Transverse colon (tissue), 4 donors: Measurements from ENCODE around the gene MTOR. TPM values are rescaled to one million over a fixed set of nuclear protein-coding genes. Genes with fewer than 3 reads are reported as not detected.

Source experiments
- DNase-seq: peaks from one replicate; pipeline ENCODE4 v3.0.0-alpha.2; 2019
- H3K27ac ChIP-seq, 4 donors: fragments of 200-600 bp; sonication (generic); 2 replicates each; pipeline ENCODE4 v1.5.1; 2016 to 2018; ENCODE audit warnings: inconsistent platforms in 4 of 4
- H3K27me3 ChIP-seq: fragments of 200-600 bp; sonication (generic); 2 replicates; pipeline ENCODE4 v1.5.1; 2017; ENCODE audit warnings: inconsistent platforms
- H3K36me3 ChIP-seq, 4 donors: fragments of 200-600 bp; sonication (generic); 2 replicates each; pipeline ENCODE4 v1.5.1; 2017 to 2019; ENCODE audit warnings: inconsistent platforms in 4 of 4
- H3K4me1 ChIP-seq, 4 donors: fragments of 200-600 bp; sonication (generic); 2 replicates each; pipeline ENCODE4 v1.5.1; 2017 to 2020; ENCODE audit warnings: inconsistent platforms in 4 of 4
- H3K4me3 ChIP-seq, 4 donors: fragments of 200-600 bp; sonication (generic); 1 replicate in 1 of 4; 2 replicates in 3 of 4; pipeline versions ENCODE4 v1.5.1 to v1.6.1; 2017 to 2019; ENCODE audit warnings: inconsistent platforms in 4 of 4
- H3K9me3 ChIP-seq, 2 donors: fragments of 200-600 bp; sonication (generic); 2 replicates each; pipeline ENCODE4 v1.5.1; 2017 to 2019; ENCODE audit warnings: inconsistent platforms in 2 of 2
- CTCF ChIP-seq, 5 experiments: fragments of 200-600 bp in 3 of 5; fragments of 450-650 bp in 2 of 5; sonication (generic) in 3 of 5; IDR thresholded peaks; 1 replicate in 2 of 5; 2 replicates in 3 of 5; pipeline ENCODE4 v1.5.1; 2016 to 2017; ENCODE audit warnings: antibody characterized with exemption in 5 of 5, inconsistent platforms in 3 of 5, mild to moderate bottlenecking in 2 of 5, moderate library complexity in 1 of 5
- EP300 ChIP-seq: sonication (generic); formaldehyde crosslinking; IDR thresholded peaks from one replicate; pipeline ENCODE4 v1.6.1; 2017; ENCODE audit warnings: antibody characterized with exemption, low read depth
- POLR2A ChIP-seq: fragments of 450-650 bp; IDR thresholded peaks from one replicate; pipeline ENCODE4 v1.6.1; 2016; ENCODE audit warnings: antibody characterized with exemption, mild to moderate bottlenecking, moderate library complexity
- POLR2AphosphoS5 ChIP-seq, 3 donors: sonication (generic); formaldehyde crosslinking; IDR thresholded peaks; one replicate each; pipeline ENCODE4 v1.6.1; 2016; ENCODE audit warnings: antibody characterized with exemption in 3 of 3
- WGBS, 2 donors: methylation state at CpG; one replicate each; pipeline ENCODE4 v1.1.5; 2018; ENCODE audit warnings: low coverage in 1 of 2; 5-methylcytosine and 5-hydroxymethylcytosine counted together
- in situ Hi-C, 4 donors: fragments of 200-750 bp; cut with MboI; loops; one replicate each; pipeline versions ENCODE4 v1.15.0 to v1.15.1; 2017; ENCODE audit warnings: low sequenced_read_pairs in 3 of 4, low pct_ligation_motif_present in 1 of 4, low pct_unique_long_range_greater_than_20kb in 1 of 4
- intact Hi-C: fragments of 100-400 bp; cut with DNase I; formaldehyde crosslinking; loops from one replicate; pipeline ENCODE4 v1.15.1; 2023; ENCODE audit warnings: low total_unique reads
- total RNA-seq, 4 donors: library from RNA; depleted of rRNA; stranded (reverse); fragments of >200 nt; gene quantifications; one replicate each; pipeline ENCODE4 v1.1.0, GENCODE V29; 2016

The MTOR gene
- total RNA-seq, 4 donors from 2014 or later, result 31.0 to 45.6 (median 40.6) TPM

- DNase-seq, result no peak
- H3K27me3 ChIP-seq, result no peaks in the 10 kb centered on the region
- in situ Hi-C loops, result no loop called here
- H3K36me3 ChIP-seq, result peaks cover 0 to 7% (median 1%) of the 10 kb centered on the region in 4 donors
- H3K4me1 ChIP-seq, result no peaks in the 10 kb centered on the region
- intact Hi-C loops, result no loop called here
- H3K4me3 ChIP-seq, result no peak overlapping the region
- TF ChIP-seq POLR2A, result no peak
- no peak for TF ChIP-seq POLR2AphosphoS5 (IDR thresholded peaks at IDR 0.05)
- no peak for TF ChIP-seq CTCF (IDR thresholded peaks at IDR 0.05)
- TF ChIP-seq EP300, result no peak
- H3K27ac ChIP-seq, result no peak overlapping the region
- 94 to 100% methylated on average over 1 to 5 of the region's 5 CpGs for WGBS, 2 donors
- H3K9me3 ChIP-seq, result no peaks in the 10 kb centered on the region
These were observed 26.7 kb upstream of the MTOR start for GRCh38 chr1:11289064-11289463.

- intact Hi-C loops, result no loop called here
These were observed 24.5 kb upstream of the MTOR start for GRCh38 chr1:11286735-11287410.

GRCh38 chr1:11285883-11286734 is 23.8 kb upstream of the MTOR start:
- Histone ChIP-seq H3K4me3 (no peak overlapping the region), H3K4me1 (peaks cover 0 to 15% (median 2%) of the 10 kb centered on the region in 4 donors), H3K27ac (no peak overlapping the region), H3K9me3 (no peaks in the 10 kb centered on the region), H3K36me3 (peaks cover 0 to 7% (median 1%) of the 10 kb centered on the region in 4 donors), H3K27me3 (no peaks in the 10 kb centered on the region)
- intact Hi-C loops (no loop called here), in situ Hi-C loops (no loop called here)
- TF ChIP-seq EP300 (no peak), POLR2AphosphoS5 (IDR thresholded peaks at IDR 0.05) (no peak), POLR2A (no peak), CTCF (IDR thresholded peaks at IDR 0.05) (no peak)
- no peak for DNase-seq
- 72 to 94% methylated on average over 2 to 7 of the region's 7 CpGs for WGBS, 2 donors

More at GRCh38 chr1:11286735-11287410, 24.5 kb upstream of the MTOR start:
- TF ChIP-seq POLR2AphosphoS5 (IDR thresholded peaks at IDR 0.05), result no peak
- TF ChIP-seq POLR2A, result no peak
- no peak for TF ChIP-seq EP300
- no peak for TF ChIP-seq CTCF (IDR thresholded peaks at IDR 0.05)
- 95 to 100% methylated on average over 1 to 3 of the region's 3 CpGs for WGBS, 2 donors
- H3K4me3 ChIP-seq, result no peak overlapping the region
- H3K27me3 ChIP-seq, result no peaks in the 10 kb centered on the region
- no peaks in the 10 kb centered on the region for H3K9me3 ChIP-seq
- H3K4me1 ChIP-seq, result peaks cover 0 to 10% (median 0%) of the 10 kb centered on the region in 4 donors
- no peak overlapping the region for H3K27ac ChIP-seq
- in situ Hi-C loops, result no loop called here
- no peak for DNase-seq
- H3K36me3 ChIP-seq, result peaks cover 0 to 7% (median 1%) of the 10 kb centered on the region in 4 donors

- no peak for TF ChIP-seq POLR2A
- no peak for TF ChIP-seq POLR2AphosphoS5 (IDR thresholded peaks at IDR 0.05)
- TF ChIP-seq CTCF (IDR thresholded peaks at IDR 0.05), result no peak
- TF ChIP-seq EP300, result no peak
- H3K27me3 ChIP-seq, result no peaks in the 10 kb centered on the region
- H3K9me3 ChIP-seq, result no peaks in the 10 kb centered on the region
- peaks cover 0 to 5% (median 1%) of the 10 kb centered on the region in 4 donors for H3K36me3 ChIP-seq
- peaks cover 0 to 23% (median 2%) of the 10 kb centered on the region in 4 donors for H3K4me1 ChIP-seq
- intact Hi-C loops, result no loop called here
- no peak overlapping the region for H3K4me3 ChIP-seq
- no peak overlapping the region for H3K27ac ChIP-seq
- 82 to 85% methylated on average over 5 to 6 of the region's 6 CpGs for WGBS, 2 donors
- DNase-seq, result no peak
- in situ Hi-C loops, result no loop called here
These were observed 22.4 kb upstream of the MTOR start for GRCh38 chr1:11284784-11285183.
